Right lung (tissue), 5 donors: ENCODE results near the gene TMEM132C. TPM values are rescaled to one million over a fixed set of nuclear protein-coding genes. Genes with fewer than 3 reads are reported as not detected.
"Not testable (repeated sequence)": the region's sequence is repeated elsewhere in the genome, so short reads cannot be mapped to it uniquely, and the experiment has no call there.

ENCODE experiments used
- DNase-seq, 2 donors: peaks; one replicate each; pipeline ENCODE4 v3.0.0-alpha.2; 2013
- polyA plus RNA-seq, 5 donors: library from polyadenylated mRNA; unstranded; fragments of 120-200 nt; gene quantifications; one replicate each; pipeline versions ENCODE4 v1.2.1 to v1.2.3, GENCODE V29; 2013; ENCODE audit warnings: inconsistent platforms in 1 of 5, low replicate concordance in 1 of 5; ENCODE audit not compliant: insufficient read length in 5 of 5, insufficient read depth in 1 of 5

The TMEM132C gene
- polyA plus RNA-seq, 5 donors, result 29.7 to 33.7 (median 30.4) TPM

- no peak for DNase-seq
Observed at GRCh38 chr12:128467882-128468281, 200.9 kb downstream of the TMEM132C start.

- DNase-seq, result peak; percentile 44 to 69
Observed at GRCh38 chr12:128468926-128469325, 202.0 kb downstream of the TMEM132C start.

- DNase-seq, result no peak
Observed at GRCh38 chr12:128471491-128471890, 204.5 kb downstream of the TMEM132C start.

- no peak for DNase-seq
Observed at GRCh38 chr12:128474916-128475315, 207.9 kb downstream of the TMEM132C start.

GRCh38 chr12:128476266-128476665 is 209.3 kb downstream of the TMEM132C start:
- DNase-seq, result no peak

GRCh38 chr12:128483526-128484255 is 216.7 kb downstream of the TMEM132C start:
- DNase-seq, result peak in 1 of 2 donors; percentile 28

GRCh38 chr12:128497376-128497775 is 230.4 kb downstream of the TMEM132C start:
- not testable (repeated sequence) for DNase-seq

GRCh38 chr12:128507470-128507869 is 240.5 kb downstream of the TMEM132C start:
- DNase-seq, result no peak

- DNase-seq, result no peak
Observed at GRCh38 chr12:128509170-128509569, 242.2 kb downstream of the TMEM132C start.

GRCh38 chr12:128510511-128510910 is 243.5 kb downstream of the TMEM132C start:
- DNase-seq, result no peak

- no peak for DNase-seq
Observed at GRCh38 chr12:128513331-128513730, 246.4 kb downstream of the TMEM132C start.

- DNase-seq, result no peak
Observed at GRCh38 chr12:128513831-128514230, 246.9 kb downstream of the TMEM132C start.

- no peak for DNase-seq
Observed at GRCh38 chr12:128518644-128519043, 251.7 kb downstream of the TMEM132C start.

- DNase-seq, result no peak
Observed at GRCh38 chr12:128519426-128519825, 252.5 kb downstream of the TMEM132C start.

GRCh38 chr12:128521981-128522380 is 255.0 kb downstream of the TMEM132C start:
- DNase-seq, result no peak

- DNase-seq, result no peak
Observed at GRCh38 chr12:128524439-128524838, 257.5 kb downstream of the TMEM132C start.

- no peak for DNase-seq
Observed at GRCh38 chr12:128531170-128531569, 264.2 kb downstream of the TMEM132C start.

GRCh38 chr12:128534906-128535305 is 267.9 kb downstream of the TMEM132C start:
- DNase-seq, result no peak

GRCh38 chr12:128536810-128537209 is 269.8 kb downstream of the TMEM132C start:
- DNase-seq, result no peak

- DNase-seq, result no peak
Observed at GRCh38 chr12:128537668-128538067, 270.7 kb downstream of the TMEM132C start.

GRCh38 chr12:128542844-128543243 is 275.9 kb downstream of the TMEM132C start:
- no peak for DNase-seq

- DNase-seq, result no peak
Observed at GRCh38 chr12:128543460-128543859, 276.5 kb downstream of the TMEM132C start.

GRCh38 chr12:128543971-128544370 is 277.0 kb downstream of the TMEM132C start:
- DNase-seq, result no peak

- peak; percentile 22 to 27 for DNase-seq
Observed at GRCh38 chr12:128548949-128549348, 282.0 kb downstream of the TMEM132C start.
